GM18868 (cell line): ENCODE measurements around the gene CREB3L2.
"Not testable (repeated sequence)": the region's sequence is repeated elsewhere in the genome, so short reads cannot be mapped to it uniquely, and the experiment has no call there.

Experiments
- ATAC-seq: cut with Tn5 transposase; IDR thresholded peaks from one replicate; pipeline ENCODE4 v1.9.1; 2021; ENCODE audit warnings: mild to moderate bottlenecking, moderate library complexity; ENCODE audit not compliant: unreplicated experiment

CREB3L2 gene

GRCh38 chr7:137908106-137908505, 93.8 kb downstream of the CREB3L2 start:
- no peak for ATAC-seq

GRCh38 chr7:137906636-137907035, 95.2 kb downstream of the CREB3L2 start:
- ATAC-seq = not testable (repeated sequence)

- ATAC-seq = no peak
These were observed 97.1 kb downstream of the CREB3L2 start for GRCh38 chr7:137904833-137905232.

GRCh38 chr7:137903382-137904169, 98.3 kb downstream of the CREB3L2 start:
- ATAC-seq = peak; percentile 78

- ATAC-seq = no peak
These were observed 101.7 kb downstream of the CREB3L2 start for GRCh38 chr7:137900137-137900536.

- ATAC-seq = peak; percentile 66
These were observed 102.8 kb downstream of the CREB3L2 start for GRCh38 chr7:137898839-137899721.

GRCh38 chr7:137895301-137896221, 106.3 kb downstream of the CREB3L2 start:
- peak; percentile 76 for ATAC-seq

GRCh38 chr7:137893143-137893742, 108.6 kb downstream of the CREB3L2 start:
- no peak for ATAC-seq

GRCh38 chr7:137891016-137891655, 110.8 kb downstream of the CREB3L2 start:
- ATAC-seq = no peak

GRCh38 chr7:137890449-137890921, 111.4 kb downstream of the CREB3L2 start:
- ATAC-seq = no peak

GRCh38 chr7:137888241-137888640, 113.6 kb downstream of the CREB3L2 start:
- peak; percentile 39 for ATAC-seq

- ATAC-seq = no peak
These were observed 115.1 kb downstream of the CREB3L2 start for GRCh38 chr7:137886746-137887145.

- no peak for ATAC-seq
These were observed 115.6 kb downstream of the CREB3L2 start for GRCh38 chr7:137886281-137886680.

- ATAC-seq = no peak
These were observed 116.2 kb downstream of the CREB3L2 start for GRCh38 chr7:137885678-137886077.

- no peak for ATAC-seq
These were observed 119.1 kb downstream of the CREB3L2 start for GRCh38 chr7:137882806-137883205.

- ATAC-seq = peak; percentile 98
These were observed 119.6 kb downstream of the CREB3L2 start for GRCh38 chr7:137882261-137882668.

GRCh38 chr7:137881607-137882260, 120.2 kb downstream of the CREB3L2 start:
- peak; percentile 18 for ATAC-seq

GRCh38 chr7:137880432-137880831, 121.5 kb downstream of the CREB3L2 start:
- ATAC-seq = no peak
